ENCODE results near the gene SLC9A9.

SLC9A9 gene

GRCh38 chr3:143228405-143228804 lies 619.9 kb downstream of the SLC9A9 start:
- no peak for DNase-seq

- DNase-seq: peak; percentile 46
Measured at GRCh38 chr3:143226678-143227291, 621.5 kb downstream of the SLC9A9 start.

- no peak for DNase-seq
Measured at GRCh38 chr3:143224716-143225115, 623.6 kb downstream of the SLC9A9 start.

- DNase-seq: no peak
Measured at GRCh38 chr3:143222981-143223380, 625.3 kb downstream of the SLC9A9 start.

GRCh38 chr3:143222505-143222904 lies 625.8 kb downstream of the SLC9A9 start:
- DNase-seq: no peak

GRCh38 chr3:143221446-143221845 lies 626.8 kb downstream of the SLC9A9 start:
- no peak for DNase-seq

GRCh38 chr3:143220741-143221140 lies 627.5 kb downstream of the SLC9A9 start:
- no peak for DNase-seq

GRCh38 chr3:143218166-143218835 lies 630.0 kb downstream of the SLC9A9 start:
- no peak for DNase-seq

GRCh38 chr3:143217283-143217682 lies 631.0 kb downstream of the SLC9A9 start:
- no peak for DNase-seq

GRCh38 chr3:143216709-143217182 lies 631.5 kb downstream of the SLC9A9 start:
- no peak for DNase-seq
